NOMO-1 (cell line): ENCODE data around the gene GPR15LG.

Source experiments
- DNase-seq, 2 experiments: peaks; one replicate each; lab custom pipeline; 2025; ENCODE audit not compliant: unreplicated experiment in 2 of 2; lab: John Stamatoyannopoulos, UW

GPR15LG gene

DNA sequence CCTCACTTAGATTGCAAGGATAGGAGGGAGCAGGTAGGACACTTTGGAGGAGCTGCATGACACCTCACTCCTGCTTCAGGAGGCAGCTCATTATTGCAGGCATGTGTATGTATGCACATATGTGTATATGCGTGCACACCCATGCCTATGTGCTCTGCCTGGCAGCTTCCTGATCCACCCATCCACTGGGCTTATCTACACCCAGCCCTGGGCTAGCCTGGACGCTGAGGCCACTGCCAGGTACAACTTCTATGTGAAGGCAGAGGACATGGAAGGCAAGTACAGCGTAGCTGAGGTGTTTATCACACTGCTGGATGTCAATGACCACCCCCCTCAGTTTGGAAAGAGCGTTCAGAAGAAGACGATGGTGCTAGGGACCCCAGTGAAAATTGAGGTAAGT lies 38.4 kb downstream of the GPR15LG start:
- no peak for DNase-seq

DNA sequence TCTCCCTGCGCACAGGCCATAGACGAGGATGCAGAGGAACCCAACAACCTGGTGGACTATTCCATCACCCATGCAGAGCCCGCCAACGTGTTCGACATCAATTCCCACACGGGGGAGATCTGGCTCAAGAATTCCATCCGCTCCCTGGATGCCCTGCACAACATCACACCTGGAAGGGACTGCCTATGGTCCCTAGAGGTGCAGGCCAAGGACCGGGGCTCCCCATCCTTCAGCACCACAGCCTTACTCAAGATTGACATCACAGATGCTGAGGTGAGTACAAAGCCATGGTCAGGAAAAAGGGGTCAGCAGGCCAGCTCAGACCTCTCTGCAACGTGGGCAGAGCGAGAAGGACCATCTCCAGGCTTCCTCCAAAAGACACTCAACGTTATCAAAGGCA lies 39.5 kb downstream of the GPR15LG start:
- DNase-seq, result no peak

DNA sequence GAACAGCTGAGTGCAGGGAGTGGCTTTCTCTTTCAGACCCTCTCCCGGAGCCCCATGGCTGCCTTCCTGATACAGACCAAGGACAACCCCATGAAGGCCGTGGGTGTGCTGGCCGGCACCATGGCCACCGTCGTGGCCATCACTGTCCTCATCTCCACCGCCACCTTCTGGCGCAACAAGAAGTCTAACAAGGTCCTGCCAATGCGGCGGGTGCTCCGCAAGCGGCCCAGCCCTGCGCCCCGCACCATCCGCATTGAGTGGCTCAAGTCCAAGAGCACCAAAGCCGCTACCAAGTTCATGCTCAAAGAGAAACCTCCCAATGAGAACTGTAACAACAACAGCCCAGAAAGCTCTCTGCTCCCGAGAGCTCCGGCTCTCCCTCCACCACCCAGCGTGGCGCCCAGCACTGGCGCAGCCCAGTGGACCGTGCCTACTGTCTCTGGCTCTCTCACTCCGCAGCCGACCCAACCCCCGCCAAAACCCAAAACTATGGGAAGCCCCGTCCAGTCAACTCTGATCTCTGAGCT lies 40.5 kb downstream of the GPR15LG start:
- DNase-seq, result no peak

GRCh38 chr10:84214612-84215235 lies 41.1 kb downstream of the GPR15LG start:
- peak in 1 of 2 experiments; percentile 10 for DNase-seq

- DNase-seq, result no peak
Observed at GRCh38 chr10:84216834-84217233, 43.2 kb downstream of the GPR15LG start.

GRCh38 chr10:84217746-84218145 lies 44.1 kb downstream of the GPR15LG start:
- no peak for DNase-seq

- DNase-seq, result no peak
Observed at GRCh38 chr10:84221916-84222315, 48.3 kb downstream of the GPR15LG start.

DNA sequence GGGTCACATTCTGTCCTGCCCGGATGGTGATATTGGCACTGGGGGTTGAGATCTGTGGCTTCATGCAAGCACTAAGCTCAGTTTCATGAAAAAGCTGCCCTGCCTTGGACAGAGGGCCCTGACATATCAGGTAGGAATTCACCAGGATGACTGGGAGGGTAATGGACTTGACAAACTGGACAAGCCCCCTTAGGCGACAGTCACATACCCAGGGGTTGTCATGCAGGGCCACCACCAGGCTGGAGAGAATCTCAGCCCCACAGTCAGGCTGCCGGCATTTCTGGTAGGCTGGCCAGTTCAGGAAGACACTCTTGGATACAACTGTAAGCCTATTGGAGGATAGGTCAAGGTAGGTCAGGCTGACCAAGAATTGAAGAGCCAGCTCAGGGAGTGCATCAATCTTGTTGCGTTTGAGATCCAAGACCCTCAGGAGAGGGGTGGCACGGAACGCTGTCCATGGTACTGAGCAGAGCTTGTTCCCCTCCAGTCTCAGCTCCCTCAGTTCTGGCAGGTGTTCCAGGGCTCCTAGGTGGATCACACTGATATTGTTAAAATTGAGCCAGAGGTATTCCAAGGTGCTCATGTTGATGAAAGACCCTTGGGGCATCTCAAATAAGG lies 50.9 kb downstream of the GPR15LG start:
- no peak for DNase-seq

DNA sequence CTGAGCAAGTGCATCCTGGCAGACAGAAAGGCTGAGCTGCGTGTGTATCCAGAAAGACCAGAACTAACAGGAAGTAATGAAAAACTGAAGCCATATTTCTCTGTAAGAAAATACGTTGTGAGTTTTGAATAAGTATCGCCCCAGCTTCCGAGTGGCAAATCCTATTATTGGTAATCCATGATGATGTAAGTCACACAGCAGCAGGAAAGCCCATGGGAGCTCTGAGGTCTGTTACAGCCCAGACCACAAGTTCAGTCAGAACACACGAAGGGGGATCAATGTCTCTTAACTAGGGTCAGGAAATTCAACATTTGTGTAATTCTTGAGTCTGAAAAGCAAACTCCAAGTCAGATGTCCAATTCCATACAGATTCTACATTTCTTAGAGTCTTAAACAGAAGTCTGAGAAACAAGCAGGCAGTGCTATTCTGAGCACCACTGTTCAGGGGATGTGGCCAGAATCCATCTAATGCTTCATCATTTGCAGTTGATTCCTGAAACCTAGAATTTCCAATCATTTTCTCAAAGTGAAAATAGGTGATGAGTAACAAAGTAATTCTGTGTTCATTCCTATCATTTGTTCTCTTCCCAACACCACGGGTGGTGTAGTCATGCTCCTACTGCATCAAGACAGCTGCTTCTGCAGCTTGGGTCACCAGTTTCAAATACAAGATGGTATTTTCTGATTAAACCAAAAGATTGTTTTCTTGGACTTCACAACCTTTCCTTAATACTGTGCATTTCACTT lies 52.0 kb downstream of the GPR15LG start, which contains the start of gene LRIT2:
LRIT2 (minus strand) TSS at position 118 of the 747 bp plus-strand sequence; CDS start at position 94, 24 bp downstream.
- DNase-seq, result no peak

- DNase-seq, result no peak
Observed at GRCh38 chr10:84226616-84227015, 53.0 kb downstream of the GPR15LG start.

DNA sequence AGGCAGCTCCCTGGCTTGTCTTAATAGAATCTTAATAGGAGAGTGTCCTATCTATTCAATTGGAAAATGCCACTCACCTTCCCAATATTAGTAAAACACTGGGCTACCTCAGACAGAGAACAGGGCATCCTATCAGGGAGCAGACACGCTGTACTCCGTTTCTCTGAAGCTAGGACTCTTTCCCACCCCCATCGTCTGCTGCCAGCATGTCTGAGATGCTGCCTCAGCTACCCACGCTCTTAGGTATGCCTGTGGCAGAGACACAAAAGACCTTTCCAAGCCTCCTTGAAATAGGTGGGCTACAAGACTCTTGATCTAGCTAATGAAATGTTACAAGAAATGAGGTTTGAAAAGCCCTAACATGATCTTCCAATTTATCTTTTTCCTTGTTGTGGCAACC lies 54.2 kb downstream of the GPR15LG start:
- no peak for DNase-seq

GRCh38 chr10:84230359-84230758 lies 56.8 kb downstream of the GPR15LG start:
- DNase-seq, result no peak

DNA sequence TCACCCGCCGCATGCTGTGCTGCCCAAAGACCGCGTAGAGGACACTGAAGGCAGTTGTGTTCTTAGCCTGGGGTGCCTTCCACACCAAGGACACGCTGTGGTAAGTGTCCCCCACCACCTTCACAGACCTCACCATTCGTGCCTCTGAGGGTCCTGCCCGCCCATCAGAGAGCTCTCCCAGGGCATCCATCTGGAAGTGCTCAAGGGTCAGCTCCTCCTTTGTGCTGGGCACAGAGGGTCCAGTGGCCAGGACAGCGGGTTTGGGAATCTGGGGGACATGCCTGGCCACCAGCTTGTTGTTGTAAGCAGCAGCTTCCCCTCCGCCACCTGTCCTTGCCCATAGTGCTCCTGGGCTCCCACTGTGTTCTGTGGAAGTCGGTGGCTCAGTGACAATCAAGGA lies 58.8 kb downstream of the GPR15LG start:
- DNase-seq, result no peak

DNA sequence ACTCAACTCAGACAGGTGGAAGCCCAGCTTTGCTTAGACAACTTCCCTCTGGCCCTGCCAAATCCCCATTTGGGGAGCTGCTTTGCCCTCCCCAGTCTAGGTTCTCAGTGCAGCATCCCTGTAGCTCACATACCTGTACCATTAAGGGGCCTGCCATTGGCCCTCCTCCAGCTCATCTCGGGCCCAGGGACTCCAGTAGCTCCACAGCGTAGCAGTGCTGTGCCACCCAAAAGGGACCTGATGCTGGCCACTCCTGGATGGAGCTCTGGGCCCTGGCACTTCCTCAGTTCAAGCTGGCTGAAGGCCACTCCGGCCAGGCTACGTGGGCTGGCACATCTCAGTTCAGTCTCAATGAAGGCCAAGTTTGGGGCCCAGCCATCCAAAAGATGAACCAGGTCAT lies 60.3 kb downstream of the GPR15LG start:
- DNase-seq, result no peak

DNA sequence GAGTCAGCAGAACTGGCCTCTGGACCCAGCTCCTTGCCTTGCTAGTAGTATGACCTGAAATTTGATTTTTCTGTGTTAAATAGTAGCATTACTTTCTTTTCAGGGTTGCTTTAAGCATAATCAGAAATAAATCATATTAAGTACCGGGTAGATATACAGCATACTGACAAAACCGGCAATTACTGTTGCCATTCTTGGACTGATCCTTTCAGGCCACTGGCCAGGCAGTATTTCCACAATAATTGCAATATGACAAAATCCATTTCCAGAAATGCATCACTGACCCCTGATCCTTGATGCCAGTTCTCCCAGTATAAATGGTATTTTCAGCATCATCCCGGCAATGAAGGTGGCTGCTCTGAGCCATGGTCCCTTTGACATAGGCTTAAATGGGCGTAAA lies 60.9 kb downstream of the GPR15LG start:
- DNase-seq, result no peak
